Caco-2 (cell line): ENCODE results near the gene ULK3. TPM values are rescaled to one million over a fixed set of nuclear protein-coding genes. Genes with fewer than 3 reads are reported as not detected.

ENCODE experiments used
- BruUV-seq: library from RNA; stranded (reverse); fragments of 400-500 nt; replicated peaks from 2 replicates; lab custom pipeline; 2021; lab: Mats Ljungman, UMichigan
- CTCF ChIA-PET: fragments of 300-600 bp; sonication (Branson Sonifier 250); formaldehyde crosslinking; loops from one replicate; lab custom pipeline; 2022; ENCODE audit warnings: antibody characterized with exemption; lab: Charles Lee
- POLR2A ChIA-PET: fragments of 300-600 bp; sonication (Branson Sonifier 250); formaldehyde crosslinking; loops from one replicate; lab custom pipeline; 2022; ENCODE audit warnings: antibody characterized with exemption; lab: Charles Lee
- DNase-seq, 2 experiments: peaks; one replicate each; pipeline versions ENCODE4 v3.0.0 to v3.0.0-alpha.2; 2020 to 2022
- H3K27me3 ChIP-seq: replicated peaks from 2 replicates; pipeline ENCODE4 v1.6.0; 2011; ENCODE audit warnings: low read length; ENCODE audit not compliant: control insufficient read depth, insufficient read depth
- H3K36me3 ChIP-seq: 2 replicates; pipeline ENCODE4 v1.5.1; 2011; ENCODE audit warnings: low read length; ENCODE audit not compliant: control insufficient read depth, insufficient read depth
- H3K4me1 ChIP-seq: fragments of 250-450 bp; sonication (Bioruptor Pico); 2 replicates; pipeline ENCODE4 v1.5.1; 2020; ENCODE audit warnings: mild to moderate bottlenecking
- H3K4me3 ChIP-seq: 2 replicates; pipeline ENCODE4 v1.5.1; 2011; ENCODE audit warnings: low read depth, mild to moderate bottlenecking, control low read depth, low read length
- H3K9me3 ChIP-seq: fragments of 250-450 bp; sonication (Bioruptor Pico); 2 replicates; pipeline ENCODE4 v1.5.1; 2020; ENCODE audit warnings: mild to moderate bottlenecking, moderate library complexity
- H3K27ac Mint-ChIP-seq: one replicate; pipeline ENCODE4 v1.8.0; 2022; ENCODE audit warnings: mixed read lengths; ENCODE audit not compliant: unreplicated experiment
- H3K27me3 Mint-ChIP-seq: one replicate; pipeline ENCODE4 v1.8.0; 2022; ENCODE audit warnings: mixed read lengths; ENCODE audit not compliant: insufficient read depth, unreplicated experiment
- H3K36me3 Mint-ChIP-seq: one replicate; pipeline ENCODE4 v1.8.0; 2022; ENCODE audit warnings: mild to moderate bottlenecking, mixed read lengths; ENCODE audit not compliant: insufficient read depth, unreplicated experiment
- H3K4me1 Mint-ChIP-seq: one replicate; pipeline ENCODE4 v1.8.0; 2022; ENCODE audit warnings: low read depth, mixed read lengths; ENCODE audit not compliant: unreplicated experiment
- H3K4me3 Mint-ChIP-seq: one replicate; pipeline ENCODE4 v1.8.0; 2022; ENCODE audit warnings: mild to moderate bottlenecking, moderate library complexity, mixed read lengths; ENCODE audit not compliant: unreplicated experiment
- H3K9me3 Mint-ChIP-seq: one replicate; pipeline ENCODE4 v1.8.0; 2022; ENCODE audit warnings: mixed read lengths; ENCODE audit not compliant: unreplicated experiment
- CTCF ChIP-seq, 2 experiments: fragments of 200-600 bp in 1 of 2; IDR thresholded peaks; 1 replicate in 1 of 2; 2 replicates in 1 of 2; pipeline versions ENCODE4 v1.5.1 to v1.8.0; 2011 to 2022; ENCODE audit warnings: antibody characterized with exemption in 1 of 2, control low read depth in 1 of 2, inconsistent platforms in 1 of 2, low read depth in 1 of 2, low read length in 1 of 2, mild to moderate bottlenecking in 1 of 2, moderate library complexity in 1 of 2; ENCODE audit not compliant: insufficient read depth in 1 of 2, severe bottlenecking in 1 of 2, unreplicated experiment in 1 of 2
- intact Hi-C: fragments of 100-400 bp; cut with micrococcal nuclease; formaldehyde crosslinking; loops from one replicate; pipeline ENCODE4 v1.10.0; 2022; ENCODE audit not compliant: unreplicated experiment
- total RNA-seq: library from RNA; stranded (reverse); gene quantifications from 2 replicates; pipeline ENCODE4 v1.2.3, GENCODE V29; 2022

The ULK3 gene
- total RNA-seq, 1 experiment from 2014 or later = 33.4 TPM

- POLR2A ChIA-PET = no interaction called here
- peaks cover 6% of the 10 kb centered on the region for H3K36me3 ChIP-seq
- Mint-ChIP-seq H3K27me3 (no peaks in the 10 kb centered on the region), H3K4me3 (no peak overlapping the region), H3K27ac (no peak overlapping the region), H3K4me1 (no peaks in the 10 kb centered on the region), H3K9me3 (no peaks in the 10 kb centered on the region), H3K36me3 (peaks cover 37% of the 10 kb centered on the region)
- H3K4me1 ChIP-seq = no peaks in the 10 kb centered on the region
- no peaks in the 10 kb centered on the region for H3K9me3 ChIP-seq
- no peaks in the 10 kb centered on the region for H3K27me3 ChIP-seq
- no TSS peak for BruUV-seq
- intact Hi-C loops = no loop called here
- H3K4me3 ChIP-seq = no peak overlapping the region
- DNase-seq = peak in 1 of 2 experiments; percentile 23
- no peak for TF ChIP-seq CTCF (IDR thresholded peaks at IDR 0.05; ENCODE audit: insufficient read depth in 1 of 2, low read depth in 1 of 2, low read length in 1 of 2, severe bottlenecking in 1 of 2, unreplicated experiment in 1 of 2)
- CTCF ChIA-PET = no interaction called here
Observed at GRCh38 chr15:74802862-74803447, 40.0 kb downstream of the ULK3 start.

GRCh38 chr15:74802290-74802689, 40.7 kb downstream of the ULK3 start:
- H3K4me1 Mint-ChIP-seq = no peaks in the 10 kb centered on the region
- ChIA-PET CTCF (no interaction called here), POLR2A (no interaction called here)
- Histone ChIP-seq H3K4me3 (no peak overlapping the region), H3K36me3 (peaks cover 6% of the 10 kb centered on the region), H3K27me3 (no peaks in the 10 kb centered on the region), H3K9me3 (no peaks in the 10 kb centered on the region), H3K4me1 (no peaks in the 10 kb centered on the region)
- no peak overlapping the region for H3K27ac Mint-ChIP-seq
- no peaks in the 10 kb centered on the region for H3K27me3 Mint-ChIP-seq
- intact Hi-C loops = no loop called here
- no peak overlapping the region for H3K4me3 Mint-ChIP-seq
- TF ChIP-seq CTCF (IDR thresholded peaks at IDR 0.05; ENCODE audit: insufficient read depth in 1 of 2, low read depth in 1 of 2, low read length in 1 of 2, severe bottlenecking in 1 of 2, unreplicated experiment in 1 of 2) = no peak
- BruUV-seq = no TSS peak
- no peaks in the 10 kb centered on the region for H3K9me3 Mint-ChIP-seq
- H3K36me3 Mint-ChIP-seq = peaks cover 32% of the 10 kb centered on the region
- no peak for DNase-seq

GRCh38 chr15:74801311-74801997, 41.5 kb downstream of the ULK3 start:
- Histone ChIP-seq H3K36me3 (peaks cover 6% of the 10 kb centered on the region), H3K27me3 (no peaks in the 10 kb centered on the region), H3K4me3 (no peak overlapping the region), H3K9me3 (no peaks in the 10 kb centered on the region), H3K4me1 (no peaks in the 10 kb centered on the region)
- Mint-ChIP-seq H3K27me3 (no peaks in the 10 kb centered on the region), H3K36me3 (peaks cover 32% of the 10 kb centered on the region), H3K4me1 (no peaks in the 10 kb centered on the region), H3K4me3 (no peak overlapping the region), H3K9me3 (no peaks in the 10 kb centered on the region), H3K27ac (no peak overlapping the region)
- peak in 1 of 2 experiments; percentile 22 for DNase-seq
- ChIA-PET CTCF (interaction anchor here (2.8 kb wide), 1 partner anchor 31 kb away, joined by 12 read pairs; no protein-coding TSS in a partner anchor), POLR2A (no interaction called here)
- TF ChIP-seq CTCF (IDR thresholded peaks at IDR 0.05; ENCODE audit: insufficient read depth in 1 of 2, low read depth in 1 of 2, low read length in 1 of 2, severe bottlenecking in 1 of 2, unreplicated experiment in 1 of 2) = no peak
- intact Hi-C loops = loop anchor here (2.0 kb wide), 1 partner anchor 19 kb away; the partner anchor contains the start of gene CSK
- no TSS peak for BruUV-seq
